Keratinocyte (primary cell): Measurements from ENCODE around the gene LGALS7. TPM values are rescaled to one million over a fixed set of nuclear protein-coding genes. Genes with fewer than 3 reads are reported as not detected.

Experiments
- DNase-seq: peaks from one replicate; pipeline ENCODE4 v3.0.0-alpha.2; 2011; ENCODE audit warnings: low read depth, missing footprints, low spot score
- FAIRE-seq: peaks from 2 replicates; lab custom pipeline; 2011; peaks lifted over from hg19 to GRCh38; lab: Jason Lieb, UNC
- H2AFZ ChIP-seq: 2 replicates; pipeline ENCODE4 v1.6.0; 2012; ENCODE audit warnings: low read length, control low read depth, inconsistent platforms; ENCODE audit not compliant: control insufficient read depth
- H3K27ac ChIP-seq: 2 replicates; pipeline ENCODE4 v1.5.1; 2011; ENCODE audit warnings: low read length; ENCODE audit not compliant: control insufficient read depth, insufficient read depth
- H3K27me3 ChIP-seq: 3 replicates; pipeline ENCODE4 v1.6.0; 2011; ENCODE audit warnings: low read length; ENCODE audit not compliant: control insufficient read depth, insufficient read depth; ENCODE audit errors: extremely low read depth
- H3K36me3 ChIP-seq, 2 experiments: 2 replicates in 1 of 2; 3 replicates in 1 of 2; pipeline ENCODE4 v1.5.1; 2011; ENCODE audit warnings: low read length in 2 of 2, mild to moderate bottlenecking in 1 of 2; ENCODE audit not compliant: control insufficient read depth in 2 of 2, insufficient read depth in 2 of 2; ENCODE audit errors: extremely low read depth in 1 of 2
- H3K4me1 ChIP-seq: 3 replicates; pipeline ENCODE4 v1.5.1; 2011; ENCODE audit warnings: low read length; ENCODE audit not compliant: control insufficient read depth, insufficient read depth; ENCODE audit errors: extremely low read depth
- H3K4me2 ChIP-seq: 3 replicates; pipeline ENCODE4 v1.6.0; 2011; ENCODE audit warnings: low read depth, low read length; ENCODE audit not compliant: control insufficient read depth, insufficient read depth; ENCODE audit errors: extremely low read depth
- H3K4me3 ChIP-seq, 3 experiments: fragments of 200-600 bp in 1 of 3; sonication (generic) in 1 of 3; 2 replicates in 2 of 3; 3 replicates in 1 of 3; pipeline ENCODE4 v1.5.1; 2011 to 2016; ENCODE audit warnings: low read length in 3 of 3, mild to moderate bottlenecking in 3 of 3, control low read depth in 2 of 3, inconsistent platforms in 1 of 3, low read depth in 1 of 3, mixed read lengths in 1 of 3, mixed run types in 1 of 3, moderate library complexity in 1 of 3; ENCODE audit not compliant: control insufficient read depth in 2 of 3, insufficient read depth in 2 of 3; ENCODE audit errors: extremely low read depth in 1 of 3
- H3K79me2 ChIP-seq: 2 replicates; pipeline ENCODE4 v1.6.0; 2012; ENCODE audit warnings: low read length; ENCODE audit not compliant: control insufficient read depth, insufficient read depth
- H3K9ac ChIP-seq: 3 replicates; pipeline ENCODE4 v1.6.0; 2011; ENCODE audit warnings: low read length; ENCODE audit not compliant: control insufficient read depth, insufficient read depth; ENCODE audit errors: extremely low read depth
- H3K9me1 ChIP-seq: 3 replicates; pipeline ENCODE4 v1.6.0; 2011; ENCODE audit warnings: low read length; ENCODE audit not compliant: control insufficient read depth, insufficient read depth; ENCODE audit errors: extremely low read depth
- H3K9me3 ChIP-seq: 2 replicates; pipeline ENCODE4 v1.5.1; 2012; ENCODE audit warnings: low read depth, low read length; ENCODE audit not compliant: control insufficient read depth
- H4K20me1 ChIP-seq: 3 replicates; pipeline ENCODE4 v1.6.0; 2011; ENCODE audit warnings: low read length; ENCODE audit not compliant: control insufficient read depth, insufficient read depth; ENCODE audit errors: extremely low read depth
- CTCF ChIP-seq, 3 experiments: IDR thresholded peaks in 1 of 3; conservative IDR thresholded peaks in 1 of 3; optimal IDR thresholded peaks in 1 of 3; 2 replicates in 2 of 3; 3 replicates in 1 of 3; pipeline versions ENCODE3 to v1.5.1; 2011; ENCODE audit warnings: low read length in 3 of 3, mild to moderate bottlenecking in 3 of 3, moderate library complexity in 2 of 3, control low read depth in 1 of 3, inconsistent platforms in 1 of 3; ENCODE audit not compliant: insufficient read depth in 2 of 3; ENCODE audit errors: extremely low read depth in 1 of 3
- EZH2 ChIP-seq: IDR thresholded peaks from one replicate; pipeline ENCODE4 v1.6.1; 2012; ENCODE audit warnings: inconsistent platforms, mild to moderate bottlenecking, low read length, moderate library complexity
- dilution Hi-C: fragments of 300-500 bp; cut with MboI; formaldehyde crosslinking; loops from one replicate; pipeline ENCODE4 v1.7.0; 2020; ENCODE audit warnings: low sequenced_read_pairs; ENCODE audit not compliant: extremely low pct_ligation_motif_present
- polyA plus RNA-seq, 5 experiments: library from polyadenylated mRNA; depleted of rRNA in 3 of 5; stranded (reverse) in 3 of 5; stranded (forward) in 1 of 5; unstranded in 1 of 5; fragments of >200 nt; gene quantifications; 1 replicate in 1 of 5; 2 replicates in 3 of 5; 3 replicates in 1 of 5; pipeline versions ENCODE4 v1.2.1 to v1.2.3, GENCODE V29; 2011 to 2012; ENCODE audit warnings: missing spikeins in 2 of 5, low read depth in 1 of 5, low replicate concordance in 1 of 5

LGALS7 gene
- polyA plus RNA-seq, 1 donor (not counting 4 experiments of a cell fraction or from before 2014, with no cell fraction given) = 9.1 TPM

- Histone ChIP-seq H3K9me1 (no peaks in the 10 kb centered on the region), H4K20me1 (no peaks in the 10 kb centered on the region), H2AFZ (no peak overlapping the region), H3K27ac (no peak overlapping the region), H3K36me3 (no peaks in the 10 kb centered on the region), H3K9ac (no peak overlapping the region), H3K79me2 (no peaks in the 10 kb centered on the region), H3K27me3 (no peaks in the 10 kb centered on the region), H3K4me3 (no peak overlapping the region), H3K9me3 (no peaks in the 10 kb centered on the region), H3K4me1 (peaks cover 6% of the 10 kb centered on the region), H3K4me2 (no peak overlapping the region)
- dilution Hi-C loops = no loop called here
- DNase-seq (no peak), FAIRE-seq (no peak)
- TF ChIP-seq EZH2 = no peak
- no peak for TF ChIP-seq CTCF (optimal IDR thresholded peaks at IDR 0.05 in 1 of 3, IDR thresholded peaks at IDR 0.05 in 1 of 3, conservative IDR thresholded peaks at IDR 0.05 in 1 of 3; ENCODE audit: extremely low read depth in 1 of 3, insufficient read depth in 2 of 3, low read length in 3 of 3)
These were observed 6.9 kb downstream of the LGALS7 start for GRCh38 chr19:38766276-38767047.

DNA sequence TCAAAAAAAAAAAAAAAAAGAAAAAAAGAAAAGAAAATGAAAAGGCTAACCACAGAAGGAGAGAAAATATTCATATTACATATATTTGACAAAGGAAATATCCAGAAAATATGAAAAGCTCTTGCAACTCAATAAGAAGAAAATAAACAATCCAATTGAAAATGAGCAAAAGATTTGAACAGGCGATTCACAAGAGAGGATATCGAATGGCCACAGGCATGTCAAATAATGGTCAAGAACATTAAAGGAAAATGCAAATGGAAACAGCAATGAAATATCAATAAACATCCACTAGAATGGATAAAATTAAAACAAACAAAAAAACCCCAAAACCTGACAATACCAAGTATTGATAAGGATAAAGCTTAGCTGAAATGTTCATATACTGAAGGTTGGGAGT is 8.1 kb downstream of the LGALS7 start:
- Histone ChIP-seq H3K36me3 (no peaks in the 10 kb centered on the region), H3K79me2 (no peaks in the 10 kb centered on the region), H3K27ac (no peak overlapping the region), H3K9ac (no peak overlapping the region), H3K9me1 (no peaks in the 10 kb centered on the region), H3K4me3 (no peak overlapping the region), H3K27me3 (no peaks in the 10 kb centered on the region), H4K20me1 (no peaks in the 10 kb centered on the region), H2AFZ (no peak overlapping the region), H3K4me1 (peaks cover 6% of the 10 kb centered on the region), H3K9me3 (no peaks in the 10 kb centered on the region), H3K4me2 (no peak overlapping the region)
- TF ChIP-seq CTCF (optimal IDR thresholded peaks at IDR 0.05 in 1 of 3, IDR thresholded peaks at IDR 0.05 in 1 of 3, conservative IDR thresholded peaks at IDR 0.05 in 1 of 3; ENCODE audit: extremely low read depth in 1 of 3, insufficient read depth in 2 of 3, low read length in 3 of 3) (no peak), EZH2 (no peak)
- dilution Hi-C loops = no loop called here
- no peak for FAIRE-seq
- no peak for DNase-seq
